Peyer's patch (tissue), 4 donors: ENCODE results near the gene RWDD1.

Experiments used
- POLR2A ChIP-seq, 2 donors: fragments of 450-650 bp; IDR thresholded peaks; one replicate each; pipeline ENCODE4 v1.5.1; 2017; ENCODE audit warnings: antibody characterized with exemption in 2 of 2, mild to moderate bottlenecking in 2 of 2, moderate library complexity in 2 of 2
- TF ChIP-seq, protein P1 (sequence below), 6 experiments: fragments of 450-650 bp in 4 of 6; fragments of 200-600 bp in 2 of 6; sonication (generic) in 1 of 6; IDR thresholded peaks; one replicate each; pipeline ENCODE4 v1.5.1; 2017 to 2019; ENCODE audit warnings: antibody characterized with exemption in 6 of 6, mild to moderate bottlenecking in 3 of 6, moderate library complexity in 1 of 6

DNA sequence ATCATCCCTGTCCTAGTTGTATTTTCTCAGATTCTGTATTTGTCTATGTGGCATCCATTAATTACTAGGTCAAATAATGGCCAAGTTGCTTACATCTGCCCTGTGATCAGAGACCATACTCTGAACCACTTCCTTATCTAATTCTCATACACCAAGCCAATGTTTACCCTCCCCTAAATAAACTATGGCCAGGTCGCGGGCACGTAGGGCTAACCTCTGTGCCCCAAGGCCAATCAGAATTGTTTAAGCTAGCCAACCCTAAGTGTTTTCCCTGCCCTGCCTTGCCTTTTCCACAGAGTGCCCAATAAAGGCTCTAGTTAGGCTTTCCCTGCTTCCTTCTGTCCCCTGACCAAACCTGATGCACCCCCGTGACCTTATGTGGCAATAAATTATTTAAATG, 20.5 kb upstream of the RWDD1 start:
- TF ChIP-seq, protein P1, sequence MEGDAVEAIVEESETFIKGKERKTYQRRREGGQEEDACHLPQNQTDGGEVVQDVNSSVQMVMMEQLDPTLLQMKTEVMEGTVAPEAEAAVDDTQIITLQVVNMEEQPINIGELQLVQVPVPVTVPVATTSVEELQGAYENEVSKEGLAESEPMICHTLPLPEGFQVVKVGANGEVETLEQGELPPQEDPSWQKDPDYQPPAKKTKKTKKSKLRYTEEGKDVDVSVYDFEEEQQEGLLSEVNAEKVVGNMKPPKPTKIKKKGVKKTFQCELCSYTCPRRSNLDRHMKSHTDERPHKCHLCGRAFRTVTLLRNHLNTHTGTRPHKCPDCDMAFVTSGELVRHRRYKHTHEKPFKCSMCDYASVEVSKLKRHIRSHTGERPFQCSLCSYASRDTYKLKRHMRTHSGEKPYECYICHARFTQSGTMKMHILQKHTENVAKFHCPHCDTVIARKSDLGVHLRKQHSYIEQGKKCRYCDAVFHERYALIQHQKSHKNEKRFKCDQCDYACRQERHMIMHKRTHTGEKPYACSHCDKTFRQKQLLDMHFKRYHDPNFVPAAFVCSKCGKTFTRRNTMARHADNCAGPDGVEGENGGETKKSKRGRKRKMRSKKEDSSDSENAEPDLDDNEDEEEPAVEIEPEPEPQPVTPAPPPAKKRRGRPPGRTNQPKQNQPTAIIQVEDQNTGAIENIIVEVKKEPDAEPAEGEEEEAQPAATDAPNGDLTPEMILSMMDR (IDR thresholded peaks at IDR 0.05): no peak
- TF ChIP-seq POLR2A (IDR thresholded peaks at IDR 0.05): no peak
